Pancreas (tissue), 10 donors: Measurements from ENCODE around the gene MAPKAP1. TPM values are rescaled to one million over a fixed set of nuclear protein-coding genes. Genes with fewer than 3 reads are reported as not detected.

ENCODE experiments used
- ATAC-seq, 4 donors: fragments of 200-7000 bp; cut with Tn5 transposase; one replicate each; pipeline versions ENCODE4 v1.8.0 to v1.9.1; 2020; ENCODE audit warnings: mild to moderate bottlenecking in 4 of 4, moderate library complexity in 4 of 4
- DNase-seq, 6 donors: peaks; one replicate each; pipeline ENCODE4 v3.0.0-alpha.2; 2020
- FAIRE-seq: peaks from 2 replicates; lab custom pipeline; 2012; peaks lifted over from hg19 to GRCh38; lab: Jason Lieb, UNC
- H3K27ac ChIP-seq, 4 donors: fragments of 200-600 bp; sonication (generic); 1 replicate in 3 of 4; 2 replicates in 1 of 4; pipeline versions ENCODE4 v1.5.0 to v1.8.0; 2020
- H3K27me3 ChIP-seq, 4 donors: fragments of 200-600 bp; one replicate each; pipeline ENCODE4 v1.8.0; 2021
- H3K36me3 ChIP-seq, 3 donors: fragments of 200-600 bp; sonication (generic) in 1 of 3; one replicate each; pipeline versions ENCODE4 v1.5.0 to v1.8.0; 2020 to 2021
- H3K4me1 ChIP-seq, 3 donors: fragments of 200-600 bp; one replicate each; pipeline ENCODE4 v1.8.0; 2021
- H3K4me3 ChIP-seq, 4 donors: fragments of 200-600 bp; sonication (generic) in 2 of 4; one replicate each; pipeline versions ENCODE4 v1.5.0 to v1.8.0; 2020 to 2021
- H3K9me3 ChIP-seq, 4 donors: fragments of 200-600 bp; one replicate each; pipeline ENCODE4 v1.8.0; 2021
- CTCF ChIP-seq, 4 donors: fragments of 200-600 bp; sonication (generic) in 3 of 4; IDR thresholded peaks; one replicate each; pipeline versions ENCODE4 v1.5.0 to v1.8.0; 2021; ENCODE audit warnings: antibody characterized with exemption in 4 of 4
- WGBS, 2 donors: extraction: QIAGEN DNeasy Blood & Tissue Kit; methylation state at CpG; one replicate each; pipeline ENCODE4 v1.1.7; 2013; 5-methylcytosine and 5-hydroxymethylcytosine counted together
- intact Hi-C, 3 donors: fragments of 100-400 bp; cut with DNase I; formaldehyde crosslinking; loops; one replicate each; pipeline versions ENCODE4 v1.11.1 to v1.14.2; 2022
- polyA plus RNA-seq, 2 donors: library from polyadenylated mRNA; stranded (reverse); fragments of 200-250 nt; gene quantifications; one replicate each; pipeline ENCODE4 v1.2.3, GENCODE V29; 2013
- total RNA-seq, 6 donors: library from RNA; stranded (reverse); fragmentation: NEBNext Ultra II Directional in 4 of 6; extraction: Animal tissue kit (Norgen Biotek cat#: 25700) in 4 of 6; gene quantifications; one replicate each; pipeline versions ENCODE4 v1.2.1 to v1.2.4, GENCODE V29; 2021 to 2023
- donor health status: healthy with polysubstance abuse.
- donor health status: DM: no; HTN: no; CAD: no; lungs with moderate emphysema.
- donor health status: DM: no; HTN: no; CAD: no.
- donor health status: control.
- donor health status: control.
- donor health status: Bipolar disorder and iron deficiency.
- donor health status: DM: yes; HTN: yes; CAD: no.
- donor health status: DM: no; HTN: no; CAD: no.
- donor health status: DM: no; HTN: no; CAD: no.
- donor health status: DM: yes; HTN: yes; CAD: no.

The MAPKAP1 gene
- total and polyA plus RNA-seq, 8 donors, result 18.7 to 42.0 (median 30.4) TPM

GRCh38 chr9:125431012-125431305 is 276.0 kb downstream of the MAPKAP1 start:
- WGBS, 2 donors, result 79 to 90% methylated on average over 3 of the region's 3 CpGs
- Histone ChIP-seq H3K27me3 (no peaks in the 10 kb centered on the region), H3K4me3 (no peak overlapping the region), H3K9me3 (no peaks in the 10 kb centered on the region), H3K27ac (no peak overlapping the region), H3K4me1 (no peaks in the 10 kb centered on the region), H3K36me3 (no peaks in the 10 kb centered on the region)
- TF ChIP-seq CTCF (IDR thresholded peaks at IDR 0.05), result no peak
- no peak for ATAC-seq
- intact Hi-C loops, result no loop called here
- DNase-seq, result no peak
- no peak for FAIRE-seq

GRCh38 chr9:125430161-125431011 is 276.6 kb downstream of the MAPKAP1 start:
- intact Hi-C loops, result no loop called here
- WGBS, 2 donors, result 72 to 83% methylated on average over 21 of the region's 21 CpGs
- no peaks in the 10 kb centered on the region for H3K9me3 ChIP-seq
- DNase-seq, result peak in 1 of 6 donors; percentile 49
- H3K27me3 ChIP-seq, result no peaks in the 10 kb centered on the region
- H3K4me1 ChIP-seq, result no peaks in the 10 kb centered on the region
- ATAC-seq, result no peak
- no peak for TF ChIP-seq CTCF (IDR thresholded peaks at IDR 0.05)
- H3K4me3 ChIP-seq, result no peak overlapping the region
- H3K27ac ChIP-seq, result no peak overlapping the region
- no peaks in the 10 kb centered on the region for H3K36me3 ChIP-seq
- FAIRE-seq, result no peak

DNA sequence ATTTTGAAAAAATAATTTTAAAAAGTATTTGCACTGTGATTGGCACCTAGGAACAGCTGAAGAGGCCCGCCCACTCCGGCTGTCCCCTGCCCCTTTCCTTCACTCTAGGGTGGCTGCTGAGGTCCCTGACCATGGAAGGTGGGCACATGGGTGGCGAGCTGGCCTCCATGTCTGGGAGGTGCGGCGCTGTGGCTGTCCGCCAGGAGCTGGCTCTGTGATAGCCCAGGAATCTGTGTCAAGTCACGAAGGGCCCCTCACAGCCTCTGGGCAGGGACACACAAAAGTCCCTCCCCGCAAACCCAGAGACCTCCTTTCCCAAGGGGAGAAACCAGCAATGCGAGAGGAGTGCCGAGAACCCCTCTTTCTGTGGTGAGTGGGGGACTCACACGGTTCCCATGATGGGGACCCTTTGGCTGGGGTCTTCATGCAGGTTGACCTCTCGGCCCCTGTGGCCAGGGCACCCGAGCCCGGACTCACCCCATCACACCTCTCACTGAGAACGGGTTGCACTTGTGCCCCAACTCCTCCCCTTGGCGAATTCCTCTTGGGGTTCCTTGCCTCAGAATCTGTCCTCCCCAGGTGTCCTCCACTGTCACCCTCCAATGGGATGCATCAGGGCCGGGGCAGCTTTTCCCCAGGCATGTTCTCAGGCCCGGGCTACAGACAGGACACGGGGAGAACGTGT is 277.4 kb downstream of the MAPKAP1 start:
- ATAC-seq (no peak), FAIRE-seq (no peak), DNase-seq (peak in 2 of 6 donors; percentile 49)
- intact Hi-C loops, result no loop called here
- no peaks in the 10 kb centered on the region for H3K36me3 ChIP-seq
- H3K9me3 ChIP-seq, result no peaks in the 10 kb centered on the region
- 81 to 90% methylated on average over 18 to 20 of the region's 20 CpGs for WGBS, 2 donors
- H3K4me1 ChIP-seq, result no peaks in the 10 kb centered on the region
- H3K27me3 ChIP-seq, result no peaks in the 10 kb centered on the region
- no peak overlapping the region for H3K4me3 ChIP-seq
- TF ChIP-seq CTCF (IDR thresholded peaks at IDR 0.05), result no peak
- no peak overlapping the region for H3K27ac ChIP-seq

- ATAC-seq (no peak), DNase-seq (no peak), FAIRE-seq (no peak)
- Histone ChIP-seq H3K27me3 (no peaks in the 10 kb centered on the region), H3K27ac (no peak overlapping the region), H3K4me1 (no peaks in the 10 kb centered on the region), H3K9me3 (no peaks in the 10 kb centered on the region), H3K4me3 (no peak overlapping the region), H3K36me3 (no peaks in the 10 kb centered on the region)
- no peak for TF ChIP-seq CTCF (IDR thresholded peaks at IDR 0.05)
- 50 to 71% methylated on average over 16 of the region's 16 CpGs for whole genome bisulfite sequencing, 2 donors
- intact Hi-C loops, result no loop called here
Measured at GRCh38 chr9:125428902-125429467, 278.0 kb downstream of the MAPKAP1 start.
